GM10248 (cell line): Measurements from ENCODE around the gene SIRT7.
A peak's percentile ranks its signal among the peaks of the same experiment; 100 is the strongest.

Experiments used
- CTCF ChIA-PET: fragments of 300-600 bp; sonication (Branson Sonifier 250); formaldehyde crosslinking; extraction: SDS; loops from one replicate; lab custom pipeline; 2021; ENCODE audit warnings: antibody characterized with exemption; lab: Yijun Ruan, JAX
- POLR2A ChIA-PET: fragments of 350-650 bp; sonication (Branson Sonifier 250); formaldehyde crosslinking; extraction: SDS; loops from one replicate; lab custom pipeline; 2020; ENCODE audit warnings: antibody characterized with exemption; lab: Yijun Ruan, JAX
- DNase-seq: peaks from one replicate; pipeline ENCODE4 v3.0.0; 2012; ENCODE audit errors: extremely low spot score
- CTCF ChIP-seq: IDR thresholded peaks from 2 replicates; pipeline ENCODE4 v1.5.1; 2012; ENCODE audit warnings: mild to moderate bottlenecking, low read depth; ENCODE audit errors: extremely low read depth, missing control alignments, control extremely low read depth

The SIRT7 gene

DNA sequence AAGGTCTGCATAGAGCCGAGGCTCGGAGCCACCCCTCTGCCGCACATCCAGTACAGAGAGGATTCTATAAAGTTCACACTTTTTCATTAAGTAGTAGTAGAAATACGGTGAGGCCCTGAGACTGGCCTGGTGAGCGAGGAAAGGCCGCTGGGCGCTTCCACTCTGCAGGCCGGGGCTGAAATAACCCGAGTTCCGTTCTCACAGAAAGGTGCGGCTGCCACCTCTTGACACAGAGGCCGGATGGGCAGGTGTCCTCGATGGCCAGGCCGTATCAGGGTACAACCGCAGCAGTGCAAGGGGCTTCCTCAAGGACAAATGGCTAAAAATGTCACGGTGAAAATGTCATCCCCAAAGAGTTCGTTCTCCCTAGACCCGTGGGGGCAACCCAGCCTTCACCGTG is 6.0 kb downstream of the SIRT7 start:
- DNase-seq = no peak
- CTCF ChIA-PET = interaction anchor here (2.3 kb wide), 1 partner anchor 14 kb away, joined by 5 read pairs; no protein-coding TSS in a partner anchor
- no peak for TF ChIP-seq CTCF
- POLR2A ChIA-PET = no interaction called here

DNA sequence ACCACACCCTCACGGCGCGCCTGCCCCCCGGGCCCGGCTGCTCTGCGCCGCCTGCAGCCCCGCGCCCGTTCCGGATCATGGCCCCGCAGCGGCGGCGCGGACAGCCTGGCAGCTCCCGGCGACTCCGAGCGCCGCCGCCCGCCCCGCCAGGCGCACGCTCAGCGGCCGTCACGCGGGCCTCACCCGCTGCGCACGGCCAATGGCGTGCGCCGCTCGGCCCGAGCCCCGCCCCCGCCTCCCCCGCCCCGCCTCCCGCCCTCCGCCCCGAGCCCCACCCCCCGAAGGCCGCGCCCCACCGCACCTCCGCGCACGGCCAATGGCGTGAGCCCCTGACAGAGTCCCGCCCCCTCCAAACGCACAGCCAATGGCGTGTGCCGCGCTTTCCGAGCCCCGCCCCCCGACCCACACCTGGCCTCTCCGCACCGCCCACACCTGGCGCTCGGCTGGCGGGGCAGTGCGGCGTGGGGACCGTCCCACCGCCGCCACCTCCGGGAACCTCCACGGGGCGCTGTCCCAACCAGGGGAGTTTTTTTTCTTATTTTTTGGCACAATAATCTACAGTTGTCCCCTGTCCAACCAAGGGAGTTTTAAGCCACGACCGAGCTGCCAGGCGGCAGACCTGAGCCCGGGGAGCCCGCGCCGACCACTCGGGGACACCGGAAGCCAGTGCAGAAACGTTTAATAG is 6.6 kb downstream of the SIRT7 start, which contains the start of gene PCYT2:
PCYT2 (minus strand) TSS at position 123 of the 685 bp plus-strand sequence; CDS start at position 79, 44 bp downstream.
- DNase-seq = peak; percentile 100
- CTCF ChIA-PET = interaction anchor here (1.0 kb wide), 1 partner anchor 43 kb away, joined by 3 read pairs; no protein-coding TSS in a partner anchor
- POLR2A ChIA-PET = no interaction called here
- TF ChIP-seq CTCF = no peak

GRCh38 chr17:81910840-81911276 is 7.1 kb downstream of the SIRT7 start:
- no peak for TF ChIP-seq CTCF
- ChIA-PET CTCF (interaction anchor here (1.0 kb wide), 1 partner anchor 43 kb away, joined by 3 read pairs; no protein-coding TSS in a partner anchor), POLR2A (no interaction called here)
- DNase-seq = no peak

- no peak for DNase-seq
- CTCF ChIA-PET = interaction anchor here (0.9 to 1.1 kb wide), 3 partner anchors 12 to 44 kb away, joined by 3 read pairs; no protein-coding TSS in a partner anchor
- POLR2A ChIA-PET = no interaction called here
- no peak for TF ChIP-seq CTCF
Observed at GRCh38 chr17:81909966-81910839, 7.8 kb downstream of the SIRT7 start.

- ChIA-PET CTCF (interaction anchor here (0.9 to 1.1 kb wide), 2 partner anchors 12 to 15 kb away, joined by 3 read pairs; no protein-coding TSS in a partner anchor), POLR2A (no interaction called here)
- DNase-seq = no peak
- TF ChIP-seq CTCF = no peak
Observed at GRCh38 chr17:81909231-81909630, 8.7 kb downstream of the SIRT7 start.

GRCh38 chr17:81908793-81909192 is 9.2 kb downstream of the SIRT7 start:
- TF ChIP-seq CTCF = no peak
- DNase-seq = no peak
- CTCF ChIA-PET = no interaction called here
- POLR2A ChIA-PET = no interaction called here
